K562 (cell line): Measurements from ENCODE around the gene SLCO2B1. TPM values are rescaled to one million over a fixed set of nuclear protein-coding genes. Genes with fewer than 3 reads are reported as not detected.

Experiments used
- ASH1L ChIP-seq: fragments of 450-650 bp; IDR thresholded peaks from 2 replicates; pipeline ENCODE4 v1.6.1; 2018; ENCODE audit warnings: borderline replicate concordance, mild to moderate bottlenecking, low read depth; ENCODE audit not compliant: partially characterized antibody
- ATF7 ChIP-seq: fragments of 450-650 bp; IDR thresholded peaks from 2 replicates; pipeline ENCODE4 v1.7.1; 2014; ENCODE audit warnings: mild to moderate bottlenecking, moderate library complexity
- BHLHE40 ChIP-seq: IDR thresholded peaks from 2 replicates; pipeline ENCODE4 v1.6.1; 2011; ENCODE audit warnings: low read length, improper control_type of control experiment
- CBX8 ChIP-seq: fragments of 200-600 bp; sonication (generic); IDR thresholded peaks from 2 replicates; pipeline ENCODE4 v1.6.1; 2012; ENCODE audit warnings: borderline replicate concordance, mixed run types, low read depth, mild to moderate bottlenecking, moderate library complexity, mixed read lengths, low read length, control low read depth, inconsistent platforms; ENCODE audit not compliant: poor library complexity, severe bottlenecking; ENCODE audit errors: extremely low read depth
- CREM ChIP-seq: IDR thresholded peaks from 2 replicates; pipeline ENCODE4 v1.6.1; 2014; ENCODE audit warnings: antibody characterized with exemption, low read depth
- EP400 ChIP-seq: fragments of 450-650 bp; IDR thresholded peaks from 2 replicates; pipeline ENCODE4 v1.6.1; 2017; ENCODE audit warnings: antibody characterized with exemption, mild to moderate bottlenecking, moderate library complexity
- FOXJ3 ChIP-seq: sonication (generic); formaldehyde crosslinking; IDR thresholded peaks from 2 replicates; pipeline ENCODE4 v1.4.0; 2020; ENCODE audit warnings: mild to moderate bottlenecking, missing genetic modification reagents
- FOXM1 ChIP-seq, 2 experiments: fragments of 450-650 bp in 1 of 2; sonication (generic) in 1 of 2; formaldehyde crosslinking in 1 of 2; IDR thresholded peaks; 2 replicates each; pipeline versions ENCODE4 v1.6.1 to v1.9.0; 2017 to 2022; ENCODE audit warnings: low read depth in 2 of 2, mild to moderate bottlenecking in 2 of 2, missing genetic modification reagents in 1 of 2, moderate library complexity in 1 of 2
- HDAC6 ChIP-seq: IDR thresholded peaks from 2 replicates; pipeline ENCODE4 v1.6.1; 2012; ENCODE audit warnings: low read depth, mild to moderate bottlenecking, control low read depth, inconsistent platforms, low read length, moderate library complexity
- MAFG ChIP-seq: fragments of 450-650 bp; conservative IDR thresholded peaks from 2 replicates; pipeline ENCODE4 v1.6.1; 2016; ENCODE audit warnings: missing genetic modification characterization, missing compliant biosample characterization
- NFE2 ChIP-seq: IDR thresholded peaks from 2 replicates; pipeline ENCODE4 v1.6.1; 2014; ENCODE audit warnings: antibody characterized with exemption, low read depth
- PHB ChIP-seq: fragments of 250-450 bp; sonication (Bioruptor Pico); IDR thresholded peaks from 2 replicates; pipeline ENCODE4 v1.5.0; 2021
- RBBP5 ChIP-seq: fragments of 200-600 bp; sonication (generic); IDR thresholded peaks from 2 replicates; pipeline ENCODE4 v1.6.1; 2012; ENCODE audit warnings: borderline replicate concordance, mild to moderate bottlenecking, low read length, control low read depth, inconsistent platforms; ENCODE audit not compliant: insufficient read depth, poor library complexity, severe bottlenecking
- SETDB1 ChIP-seq: IDR thresholded peaks from one replicate; pipeline ENCODE4 v1.6.1; 2012; ENCODE audit warnings: low read length, control low read depth, inconsistent platforms
- SRSF9 ChIP-seq: fragments of 200-400 bp; formaldehyde crosslinking; IDR thresholded peaks from 2 replicates; pipeline ENCODE4 v1.6.1; 2017; ENCODE audit warnings: low read depth, low read length, borderline replicate concordance
- TBL1XR1 ChIP-seq, 2 experiments: IDR thresholded peaks; 2 replicates each; pipeline ENCODE4 v1.6.1; 2012; ENCODE audit warnings: improper control_type of control experiment in 2 of 2, low read length in 2 of 2, mild to moderate bottlenecking in 1 of 2
- TBP ChIP-seq: optimal IDR thresholded peaks from 2 replicates; pipeline ENCODE3; 2011; ENCODE audit warnings: low read depth, low read length, improper control_type of control experiment
- TSC22D4 ChIP-seq: fragments of 450-650 bp; IDR thresholded peaks from 2 replicates; pipeline ENCODE4 v1.6.1; 2016; ENCODE audit warnings: missing genetic modification characterization, missing biosample characterization, control low read depth
- U2AF1 ChIP-seq: fragments of 200-400 bp; formaldehyde crosslinking; optimal IDR thresholded peaks from 2 replicates; pipeline ENCODE3; 2017; ENCODE audit warnings: mild to moderate bottlenecking, low read depth, low read length, moderate library complexity
- USF2 ChIP-seq: sonication (generic); formaldehyde crosslinking; IDR thresholded peaks from 2 replicates; pipeline ENCODE4 v1.5.0; 2020; ENCODE audit warnings: missing genetic modification reagents
- ZNF165 ChIP-seq: fragments of 250-450 bp; sonication (Bioruptor Pico); IDR thresholded peaks from 2 replicates; pipeline ENCODE4 v1.4.0; 2020; ENCODE audit warnings: borderline replicate concordance
- ZNF398 ChIP-seq: fragments of 250-450 bp; sonication (Bioruptor Pico); IDR thresholded peaks from 2 replicates; pipeline ENCODE4 v1.8.0; 2021; ENCODE audit warnings: moderate library complexity, mild to moderate bottlenecking, inconsistent platforms
- ZNF695 ChIP-seq: fragments of 450-650 bp; formaldehyde crosslinking; IDR thresholded peaks from 2 replicates; pipeline ENCODE4 v1.4.0; 2020; ENCODE audit warnings: mild to moderate bottlenecking, moderate library complexity
- polyA plus RNA-seq, 8 experiments: library from polyadenylated mRNA; depleted of rRNA in 4 of 8; stranded (reverse) in 5 of 8; unstranded in 3 of 8; fragments of >200 nt; fragmentation: Nextera tagmentation in 2 of 8; fragmentation: Illumina TruSeq in 1 of 8; extraction: Ambion mirVana in 2 of 8; extraction: Trizol in 1 of 8; gene quantifications; 2 replicates each; pipeline versions ENCODE4 v1.2.1 to v1.2.3, GENCODE V29; 2011 to 2014; ENCODE audit warnings: inconsistent platforms in 1 of 8, missing spikeins in 1 of 8
- total RNA-seq, 7 experiments: library from RNA; depleted of rRNA in 6 of 7; stranded (reverse); fragments of >200 nt in 6 of 7; fragmentation: Illumina TruSeq in 2 of 7; extraction: Trizol in 2 of 7; gene quantifications; 2 replicates each; pipeline versions ENCODE4 v1.2.1 to v1.2.3, GENCODE V29; 2011 to 2021; ENCODE audit warnings: low replicate concordance in 1 of 7
- TF ChIP-seq, protein P1 (sequence below): fragments of 150-350 bp; conservative IDR thresholded peaks from 2 replicates; pipeline ENCODE4 v1.6.1; 2014; ENCODE audit warnings: low read length
- TF ChIP-seq, protein P2 (sequence below): sonication (generic); formaldehyde crosslinking; IDR thresholded peaks from 2 replicates; pipeline ENCODE4 v1.9.0; 2022; ENCODE audit warnings: mild to moderate bottlenecking, missing genetic modification reagents

Gene SLCO2B1
- total and polyA plus RNA-seq, 9 of the 15 experiments (the other 6 are each of a cell fraction or from before 2014, with no cell fraction given), result 0.70 to 14.7 (median 7.6) TPM

GRCh38 chr11:75208446-75208845, 57.5 kb downstream of the SLCO2B1 start (continued):
- no peak for TF ChIP-seq CBX8
- TF ChIP-seq U2AF1, result no peak
- no peak for TF ChIP-seq ZNF695 (CRISPR knock-in tag)
- peak in 1 of 2 experiments; percentile 82; a peak in 1 of 4 replicates for TF ChIP-seq TBL1XR1 (IDR thresholded peaks at IDR 0.05; ENCODE audit: low read length in 2 of 2)
- TF ChIP-seq, protein P1, sequence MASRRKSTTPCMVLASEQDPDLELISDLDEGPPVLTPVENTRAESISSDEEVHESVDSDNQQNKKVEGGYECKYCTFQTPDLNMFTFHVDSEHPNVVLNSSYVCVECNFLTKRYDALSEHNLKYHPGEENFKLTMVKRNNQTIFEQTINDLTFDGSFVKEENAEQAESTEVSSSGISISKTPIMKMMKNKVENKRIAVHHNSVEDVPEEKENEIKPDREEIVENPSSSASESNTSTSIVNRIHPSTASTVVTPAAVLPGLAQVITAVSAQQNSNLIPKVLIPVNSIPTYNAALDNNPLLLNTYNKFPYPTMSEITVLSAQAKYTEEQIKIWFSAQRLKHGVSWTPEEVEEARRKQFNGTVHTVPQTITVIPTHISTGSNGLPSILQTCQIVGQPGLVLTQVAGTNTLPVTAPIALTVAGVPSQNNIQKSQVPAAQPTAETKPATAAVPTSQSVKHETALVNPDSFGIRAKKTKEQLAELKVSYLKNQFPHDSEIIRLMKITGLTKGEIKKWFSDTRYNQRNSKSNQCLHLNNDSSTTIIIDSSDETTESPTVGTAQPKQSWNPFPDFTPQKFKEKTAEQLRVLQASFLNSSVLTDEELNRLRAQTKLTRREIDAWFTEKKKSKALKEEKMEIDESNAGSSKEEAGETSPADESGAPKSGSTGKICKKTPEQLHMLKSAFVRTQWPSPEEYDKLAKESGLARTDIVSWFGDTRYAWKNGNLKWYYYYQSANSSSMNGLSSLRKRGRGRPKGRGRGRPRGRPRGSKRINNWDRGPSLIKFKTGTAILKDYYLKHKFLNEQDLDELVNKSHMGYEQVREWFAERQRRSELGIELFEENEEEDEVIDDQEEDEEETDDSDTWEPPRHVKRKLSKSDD, result no peak
- no peak for TF ChIP-seq PHB (CRISPR knock-in tag)
- TF ChIP-seq ATF7, result no peak
- TF ChIP-seq NFE2, result no peak
- no peak for TF ChIP-seq MAFG (tag)
- TF ChIP-seq, protein P2, sequence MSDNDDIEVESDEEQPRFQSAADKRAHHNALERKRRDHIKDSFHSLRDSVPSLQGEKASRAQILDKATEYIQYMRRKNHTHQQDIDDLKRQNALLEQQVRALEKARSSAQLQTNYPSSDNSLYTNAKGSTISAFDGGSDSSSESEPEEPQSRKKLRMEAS (CRISPR knock-in tag), result no peak
- no peak for TF ChIP-seq FOXJ3 (CRISPR knock-in tag)
- TF ChIP-seq TSC22D4 (tag), result no peak
- TF ChIP-seq SETDB1, result no peak
- no peak for TF ChIP-seq HDAC6
- no peak for TF ChIP-seq ZNF398 (CRISPR knock-in tag)
- no peak for TF ChIP-seq ASH1L
- TF ChIP-seq BHLHE40, result 0 out of 2 replicates have a peak, but pooled peaks have one; percentile 11
- TF ChIP-seq FOXM1 (IDR thresholded peaks at IDR 0.05; ENCODE audit: low read depth), result peak; percentile 81
- no peak for TF ChIP-seq FOXM1 (CRISPR knock-in tag; IDR thresholded peaks at IDR 0.05; ENCODE audit: low read depth)
- no peak for TF ChIP-seq RBBP5
- TF ChIP-seq USF2, result no peak
- TF ChIP-seq ZNF165 (CRISPR knock-in tag), result no peak
- no peak for TF ChIP-seq TBP
- no peak for TF ChIP-seq SRSF9
- TF ChIP-seq EP400, result no peak
- peak; percentile 48 for TF ChIP-seq CREM
